Glutamatergic neuron (in vitro differentiated cells): ENCODE results near the gene CCDC69. TPM values are rescaled to one million over a fixed set of nuclear protein-coding genes. Genes with fewer than 3 reads are reported as not detected.

Source experiments
- DNase-seq: peaks from one replicate; pipeline ENCODE4 v3.0.0; 2022
- H3K27ac Mint-ChIP-seq: one replicate; pipeline ENCODE4 v1.8.0; 2020; ENCODE audit warnings: mild to moderate bottlenecking, mixed read lengths, inconsistent platforms; ENCODE audit not compliant: unreplicated experiment
- H3K27me3 Mint-ChIP-seq: one replicate; pipeline ENCODE4 v1.8.0; 2020; ENCODE audit warnings: mild to moderate bottlenecking, moderate library complexity, mixed read lengths, inconsistent platforms; ENCODE audit not compliant: unreplicated experiment
- H3K36me3 Mint-ChIP-seq: one replicate; pipeline ENCODE4 v1.8.0; 2020; ENCODE audit warnings: mild to moderate bottlenecking, mixed read lengths, inconsistent platforms; ENCODE audit not compliant: unreplicated experiment
- H3K4me1 Mint-ChIP-seq: one replicate; pipeline ENCODE4 v1.8.0; 2020; ENCODE audit warnings: mild to moderate bottlenecking, low read depth, mixed read lengths, inconsistent platforms; ENCODE audit not compliant: unreplicated experiment
- H3K4me3 Mint-ChIP-seq: one replicate; pipeline ENCODE4 v1.8.0; 2020; ENCODE audit warnings: mild to moderate bottlenecking, mixed read lengths, inconsistent platforms; ENCODE audit not compliant: unreplicated experiment
- H3K9me3 Mint-ChIP-seq: one replicate; pipeline ENCODE4 v1.8.0; 2020; ENCODE audit warnings: mild to moderate bottlenecking, moderate library complexity, mixed read lengths, inconsistent platforms; ENCODE audit not compliant: unreplicated experiment
- total RNA-seq: library from RNA; stranded (reverse); fragmentation: NEBNext Ultra II Directional; extraction: Animal tissue kit (Norgen Biotek cat#: 25700); gene quantifications from one replicate; pipeline ENCODE4 v1.2.1, GENCODE V29; 2021; ENCODE audit not compliant: unreplicated experiment
- TF ChIP-seq, protein P1 (sequence below): fragments of 200-600 bp; sonication (generic); IDR thresholded peaks from one replicate; pipeline ENCODE4 v1.5.0; 2021; ENCODE audit not compliant: partially characterized antibody, unreplicated experiment

CCDC69 gene
- total RNA-seq, 1 donor from 2014 or later, result 2.0 TPM

- no peaks in the 10 kb centered on the region for H3K36me3 Mint-ChIP-seq
- H3K27me3 Mint-ChIP-seq, result peaks cover 3% of the 10 kb centered on the region
- TF ChIP-seq, protein P1, sequence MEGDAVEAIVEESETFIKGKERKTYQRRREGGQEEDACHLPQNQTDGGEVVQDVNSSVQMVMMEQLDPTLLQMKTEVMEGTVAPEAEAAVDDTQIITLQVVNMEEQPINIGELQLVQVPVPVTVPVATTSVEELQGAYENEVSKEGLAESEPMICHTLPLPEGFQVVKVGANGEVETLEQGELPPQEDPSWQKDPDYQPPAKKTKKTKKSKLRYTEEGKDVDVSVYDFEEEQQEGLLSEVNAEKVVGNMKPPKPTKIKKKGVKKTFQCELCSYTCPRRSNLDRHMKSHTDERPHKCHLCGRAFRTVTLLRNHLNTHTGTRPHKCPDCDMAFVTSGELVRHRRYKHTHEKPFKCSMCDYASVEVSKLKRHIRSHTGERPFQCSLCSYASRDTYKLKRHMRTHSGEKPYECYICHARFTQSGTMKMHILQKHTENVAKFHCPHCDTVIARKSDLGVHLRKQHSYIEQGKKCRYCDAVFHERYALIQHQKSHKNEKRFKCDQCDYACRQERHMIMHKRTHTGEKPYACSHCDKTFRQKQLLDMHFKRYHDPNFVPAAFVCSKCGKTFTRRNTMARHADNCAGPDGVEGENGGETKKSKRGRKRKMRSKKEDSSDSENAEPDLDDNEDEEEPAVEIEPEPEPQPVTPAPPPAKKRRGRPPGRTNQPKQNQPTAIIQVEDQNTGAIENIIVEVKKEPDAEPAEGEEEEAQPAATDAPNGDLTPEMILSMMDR, result no peak
- peaks cover 41% of the 10 kb centered on the region for H3K4me1 Mint-ChIP-seq
- no peak overlapping the region for H3K27ac Mint-ChIP-seq
- H3K4me3 Mint-ChIP-seq, result no peak overlapping the region
- peaks cover 8% of the 10 kb centered on the region for H3K9me3 Mint-ChIP-seq
- DNase-seq, result no peak
Measured at GRCh38 chr5:151153766-151154272, 70.1 kb downstream of the CCDC69 start.

DNA sequence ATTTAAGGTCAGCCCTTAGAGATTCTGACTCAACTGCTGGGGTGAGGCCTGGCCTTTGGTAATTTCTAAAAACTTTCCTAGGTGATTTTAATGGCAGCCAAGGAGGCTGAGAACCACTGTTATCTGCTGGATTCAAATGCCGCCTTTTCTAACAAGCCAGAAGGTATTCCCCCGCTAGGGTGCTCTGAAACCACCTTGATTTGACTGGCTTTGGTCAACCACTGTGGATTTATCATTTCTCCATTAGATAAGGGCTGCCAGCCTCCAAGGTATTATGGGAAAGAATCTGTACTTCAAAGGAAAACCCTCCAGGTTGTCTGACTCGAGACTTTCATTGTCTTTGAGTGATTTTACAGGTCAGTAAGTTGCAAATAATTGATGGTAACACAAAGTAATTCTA, 70.6 kb downstream of the CCDC69 start:
- Mint-ChIP-seq H3K4me1 (peaks cover 39% of the 10 kb centered on the region), H3K36me3 (no peaks in the 10 kb centered on the region), H3K4me3 (no peak overlapping the region), H3K27me3 (peaks cover 3% of the 10 kb centered on the region), H3K27ac (no peak overlapping the region), H3K9me3 (peaks cover 5% of the 10 kb centered on the region)
- DNase-seq, result no peak
- TF ChIP-seq, protein P1, result no peak

DNA sequence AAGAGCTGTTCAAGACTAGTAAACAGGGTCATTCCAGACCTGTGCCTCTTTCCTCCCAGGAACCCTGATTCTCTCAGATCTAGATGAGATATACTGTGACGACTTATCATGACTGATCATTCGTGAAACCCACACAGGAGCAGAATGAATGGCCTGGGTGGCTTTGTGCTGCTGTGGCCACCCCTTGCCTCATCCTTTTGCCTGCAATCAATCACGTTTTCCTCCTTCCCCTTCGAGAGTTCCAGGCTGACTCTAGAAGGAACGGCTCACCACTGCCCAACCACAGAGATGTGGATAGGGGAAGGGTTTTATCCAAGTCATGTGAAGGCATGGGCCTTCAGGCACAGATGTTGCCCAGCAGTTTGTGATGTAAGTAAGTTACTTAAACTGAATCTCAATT, 72.1 kb downstream of the CCDC69 start:
- peak overlapping the region; percentile 28 for H3K27ac Mint-ChIP-seq
- H3K4me3 Mint-ChIP-seq, result peak overlapping the region; percentile 14
- H3K36me3 Mint-ChIP-seq, result no peaks in the 10 kb centered on the region
- peaks cover 4% of the 10 kb centered on the region for H3K9me3 Mint-ChIP-seq
- TF ChIP-seq, protein P1, result no peak
- DNase-seq, result no peak
- peaks cover 35% of the 10 kb centered on the region for H3K4me1 Mint-ChIP-seq
- H3K27me3 Mint-ChIP-seq, result peaks cover 3% of the 10 kb centered on the region

DNA sequence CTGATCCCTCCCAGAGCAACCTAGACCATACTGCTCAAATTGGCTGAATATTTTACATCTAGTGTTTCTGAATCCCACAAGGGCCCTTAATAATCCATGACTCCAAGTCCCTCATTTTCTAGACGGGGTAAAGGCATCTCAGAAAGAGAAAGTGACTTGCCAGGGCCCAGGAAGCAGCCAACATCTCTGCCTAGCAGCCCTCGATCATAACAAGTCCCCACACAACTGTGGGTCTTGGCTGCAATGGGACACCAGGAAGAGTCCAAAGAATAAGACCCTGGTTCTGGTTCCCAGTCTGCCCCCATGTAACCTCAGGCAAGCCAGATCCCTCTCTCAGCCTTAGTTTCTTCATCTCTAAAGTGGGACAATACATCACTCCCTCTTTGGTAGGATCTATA, 72.6 kb downstream of the CCDC69 start:
- peaks cover 2% of the 10 kb centered on the region for H3K27me3 Mint-ChIP-seq
- no peak for DNase-seq
- H3K9me3 Mint-ChIP-seq, result peaks cover under 1% of the 10 kb centered on the region
- peaks cover 33% of the 10 kb centered on the region for H3K4me1 Mint-ChIP-seq
- H3K27ac Mint-ChIP-seq, result peak overlapping the region; percentile 12
- TF ChIP-seq, protein P1, result no peak
- no peak overlapping the region for H3K4me3 Mint-ChIP-seq
- H3K36me3 Mint-ChIP-seq, result peaks cover under 1% of the 10 kb centered on the region

DNA sequence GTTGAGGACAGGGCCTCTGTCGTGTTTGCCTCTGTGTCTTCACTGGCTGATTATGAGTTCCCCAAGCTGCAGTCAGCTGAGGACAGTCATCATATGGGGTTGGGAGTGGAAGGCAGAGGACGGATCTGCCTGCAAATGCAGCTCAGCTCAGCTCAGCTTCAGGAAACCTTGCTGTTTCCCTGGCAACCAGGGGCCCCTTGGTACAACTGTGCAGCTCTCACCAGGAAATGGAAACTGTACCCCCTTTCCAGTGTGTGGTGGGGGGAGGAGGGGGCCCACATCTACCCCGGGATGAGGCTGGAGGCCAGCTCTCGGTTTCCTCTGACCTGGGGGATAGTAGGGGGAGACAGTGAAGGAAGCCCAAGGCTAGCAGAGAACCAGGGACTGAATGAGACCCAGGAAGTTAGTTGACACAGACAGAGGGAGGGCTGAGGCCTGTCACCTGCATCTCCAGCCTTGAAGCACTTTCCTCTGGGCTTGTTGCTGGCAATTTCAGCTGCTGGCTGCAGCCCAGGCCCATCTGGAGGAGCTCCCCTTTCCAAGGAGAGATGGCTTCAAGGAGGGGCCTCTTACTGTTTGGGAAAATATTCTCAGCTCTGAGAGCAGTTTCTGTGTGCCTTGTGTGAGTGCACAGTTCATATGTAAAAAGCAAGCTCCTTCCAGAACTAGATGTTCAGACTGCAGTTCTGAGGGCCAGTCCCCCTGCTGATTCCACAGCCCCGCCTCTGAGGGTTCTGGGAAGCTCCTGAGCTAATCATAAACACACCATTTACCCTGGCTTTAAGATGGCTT, 73.2 kb downstream of the CCDC69 start:
- H3K27me3 Mint-ChIP-seq, result peaks cover 2% of the 10 kb centered on the region
- DNase-seq, result no peak
- peaks cover 31% of the 10 kb centered on the region for H3K4me1 Mint-ChIP-seq
- H3K27ac Mint-ChIP-seq, result peak overlapping the region; percentile 12
- H3K4me3 Mint-ChIP-seq, result peak overlapping the region; percentile 13
- TF ChIP-seq, protein P1, result no peak
- no peaks in the 10 kb centered on the region for H3K9me3 Mint-ChIP-seq
- H3K36me3 Mint-ChIP-seq, result peaks cover 6% of the 10 kb centered on the region
